H1 (cell line): ENCODE data around the gene SNAP47. TPM values are rescaled to one million over a fixed set of nuclear protein-coding genes. Genes with fewer than 3 reads are reported as not detected.

Experiments used
- BRCA1 ChIP-seq: IDR thresholded peaks from 2 replicates; pipeline ENCODE4 v1.6.1; 2012; ENCODE audit warnings: low read depth, low read length, improper control_type of control experiment
- CBX5 ChIP-seq: fragments of 300-800, 300-1000 bp; sonication (generic); IDR thresholded peaks from 2 replicates; pipeline ENCODE4 v1.7.1; 2016; ENCODE audit warnings: antibody characterized with exemption, low read length, low read depth
- RAD21 ChIP-seq, 2 experiments: IDR thresholded peaks in 1 of 2; conservative IDR thresholded peaks in 1 of 2; 2 replicates each; pipeline ENCODE4 v1.6.1; 2011; ENCODE audit warnings: low read depth in 2 of 2, low read length in 2 of 2, improper control_type of control experiment in 1 of 2, inconsistent platforms in 1 of 2, mild to moderate bottlenecking in 1 of 2, moderate library complexity in 1 of 2
- SIN3A ChIP-seq, 2 experiments: IDR thresholded peaks in 1 of 2; conservative IDR thresholded peaks in 1 of 2; 2 replicates each; pipeline ENCODE4 v1.6.1; 2011 to 2012; ENCODE audit warnings: low read length in 2 of 2, improper control_type of control experiment in 1 of 2, low read depth in 1 of 2, mild to moderate bottlenecking in 1 of 2
- SUZ12 ChIP-seq: fragments of 200-600 bp; sonication (generic); IDR thresholded peaks from 2 replicates; pipeline ENCODE4 v1.6.1; 2012; ENCODE audit warnings: mild to moderate bottlenecking, inconsistent platforms, low read length, moderate library complexity, mixed read lengths
- polyA plus RNA-seq, 7 experiments: library from polyadenylated mRNA; depleted of rRNA in 3 of 7; stranded (reverse) in 5 of 7; unstranded in 2 of 7; fragments of >200 nt in 5 of 7; fragments of 200-250 nt in 2 of 7; gene quantifications; 1 replicate in 5 of 7; 2 replicates in 1 of 7; 4 replicates in 1 of 7; pipeline versions ENCODE4 v1.2.1 to v1.2.3, GENCODE V29; 2011 to 2013; ENCODE audit warnings: missing spikeins in 2 of 7, mixed read lengths in 2 of 7
- total RNA-seq: library from RNA; stranded (reverse); fragmentation: NEBNext Ultra II Directional; extraction: Animal tissue kit (Norgen Biotek cat#: 25700); gene quantifications from 2 replicates; pipeline ENCODE4 v1.2.1, GENCODE V29; 2021

Gene SNAP47
- total and polyA plus RNA-seq, 2 of the 8 experiments (the other 6 are each of a cell fraction or from before 2014, with no cell fraction given) = 37.6 to 42.2 TPM

DNA sequence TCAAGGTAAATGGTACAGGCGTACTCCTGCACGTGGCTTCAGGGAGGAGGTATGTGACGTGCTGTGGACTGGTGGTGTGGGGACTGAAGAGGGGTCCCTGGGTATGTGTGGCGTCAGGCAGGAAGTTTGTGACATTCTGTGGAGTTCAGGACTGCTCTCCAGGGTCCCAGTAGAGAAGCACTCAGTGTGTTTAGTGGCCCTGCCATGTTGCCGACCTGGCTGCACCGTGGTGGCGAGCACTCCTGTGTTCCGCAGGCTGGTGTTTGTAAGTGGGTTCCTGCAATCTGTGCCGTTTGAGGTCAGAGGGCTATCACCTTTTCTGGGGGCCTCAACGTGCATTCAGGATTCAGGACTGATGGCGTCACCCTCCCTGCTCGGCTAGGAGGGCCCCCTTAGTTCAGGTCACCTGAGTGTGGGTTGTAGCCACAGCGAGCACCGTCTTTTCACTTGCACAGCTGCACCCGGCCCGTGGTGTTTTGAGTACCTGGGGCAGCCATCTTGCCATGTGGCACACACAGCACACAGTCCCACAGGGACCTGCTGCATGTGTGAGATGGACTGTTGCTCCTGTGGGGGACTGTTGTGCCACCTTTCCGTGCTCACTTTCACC, 26.5 kb downstream of the SNAP47 start (continued):
- no peak for TF ChIP-seq RAD21 (IDR thresholded peaks at IDR 0.05 in 1 of 2, conservative IDR thresholded peaks at IDR 0.05 in 1 of 2; ENCODE audit: low read depth in 2 of 2, low read length in 2 of 2)
- TF ChIP-seq SUZ12 = no peak
- TF ChIP-seq SIN3A (conservative IDR thresholded peaks at IDR 0.05 in 1 of 2, IDR thresholded peaks at IDR 0.05 in 1 of 2; ENCODE audit: low read depth in 1 of 2, low read length in 2 of 2) = no peak
- no peak for TF ChIP-seq BRCA1
- no peak for TF ChIP-seq CBX5
